Naive B cell (primary cell): Measurements from ENCODE around the gene PLA2G4E. TPM values are rescaled to one million over a fixed set of nuclear protein-coding genes. Genes with fewer than 3 reads are reported as not detected.

ENCODE experiments used
- ATAC-seq, 2 donors: fragments of 150-1000 bp; cut with Tn5 transposase; 2 replicates each; pipeline ENCODE4 v1.10.0; 2021; ENCODE audit warnings: low read depth in 2 of 2, mild to moderate bottlenecking in 2 of 2, moderate library complexity in 2 of 2
- DNase-seq: peaks from one replicate; pipeline ENCODE4 v3.0.0; 2022
- H3K27ac Mint-ChIP-seq, 6 donors: one replicate each; pipeline ENCODE4 v1.8.0; 2020 to 2022; ENCODE audit warnings: mild to moderate bottlenecking in 6 of 6, mixed read lengths in 6 of 6, moderate library complexity in 5 of 6, inconsistent platforms in 2 of 6
- H3K27me3 Mint-ChIP-seq, 3 donors: one replicate each; pipeline ENCODE4 v1.8.0; 2021 to 2022; ENCODE audit warnings: mixed read lengths in 3 of 3, mild to moderate bottlenecking in 1 of 3
- H3K36me3 Mint-ChIP-seq, 2 donors: one replicate each; pipeline ENCODE4 v1.8.0; 2020 to 2022; ENCODE audit warnings: mixed read lengths in 2 of 2, inconsistent platforms in 1 of 2, mild to moderate bottlenecking in 1 of 2
- H3K4me1 Mint-ChIP-seq, 3 donors: one replicate each; pipeline ENCODE4 v1.8.0; 2020 to 2022; ENCODE audit warnings: mixed read lengths in 3 of 3, inconsistent platforms in 1 of 3, mild to moderate bottlenecking in 1 of 3, moderate library complexity in 1 of 3
- H3K4me3 Mint-ChIP-seq, 8 donors: one replicate each; pipeline ENCODE4 v1.8.0; 2020 to 2022; ENCODE audit warnings: mild to moderate bottlenecking in 8 of 8, mixed read lengths in 8 of 8, moderate library complexity in 8 of 8, inconsistent platforms in 2 of 8
- H3K9me3 Mint-ChIP-seq, 7 donors: one replicate each; pipeline ENCODE4 v1.8.0; 2020 to 2022; ENCODE audit warnings: mixed read lengths in 7 of 7, mild to moderate bottlenecking in 5 of 7, inconsistent platforms in 2 of 7, moderate library complexity in 1 of 7
- polyA plus RNA-seq, 6 donors: library from polyadenylated mRNA; unstranded; fragments of 300-500 nt; fragmentation: Illumina TruSeq; gene quantifications; one replicate each; pipeline ENCODE4 v1.2.3, GENCODE V29; 2021; ENCODE audit warnings: low read depth in 6 of 6

Gene PLA2G4E
- polyA plus RNA-seq, 6 donors from 2014 or later = not detected

DNA sequence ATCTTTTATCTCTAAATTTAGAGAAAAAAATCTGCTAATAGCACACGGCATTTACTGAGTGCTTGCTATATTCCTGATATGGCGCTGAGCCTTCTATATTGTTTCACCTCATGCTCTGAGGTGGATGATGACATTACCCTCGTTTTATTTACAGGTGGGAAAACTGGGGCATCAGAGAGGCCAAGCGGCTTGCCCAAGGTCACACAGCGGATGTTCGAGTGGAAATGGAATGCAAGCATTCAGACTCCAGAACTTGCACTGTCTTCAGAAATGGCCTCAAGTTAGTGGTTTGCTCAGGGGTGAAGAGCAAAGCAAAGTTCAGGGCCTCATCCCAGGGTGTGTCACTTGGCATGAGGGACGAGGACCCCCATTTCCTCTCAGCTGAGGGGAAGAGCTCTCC, 65.7 kb downstream of the PLA2G4E start:
- peaks cover 5 to 8% of the 10 kb centered on the region in 2 donors for H3K36me3 Mint-ChIP-seq
- H3K4me1 Mint-ChIP-seq = peaks cover 5 to 13% (median 7%) of the 10 kb centered on the region in 3 donors
- no peak overlapping the region for H3K4me3 Mint-ChIP-seq
- H3K27me3 Mint-ChIP-seq = no peaks in the 10 kb centered on the region
- H3K9me3 Mint-ChIP-seq = no peaks in the 10 kb centered on the region
- no peak overlapping the region for H3K27ac Mint-ChIP-seq
- no peak for DNase-seq
- no peak for ATAC-seq

DNA sequence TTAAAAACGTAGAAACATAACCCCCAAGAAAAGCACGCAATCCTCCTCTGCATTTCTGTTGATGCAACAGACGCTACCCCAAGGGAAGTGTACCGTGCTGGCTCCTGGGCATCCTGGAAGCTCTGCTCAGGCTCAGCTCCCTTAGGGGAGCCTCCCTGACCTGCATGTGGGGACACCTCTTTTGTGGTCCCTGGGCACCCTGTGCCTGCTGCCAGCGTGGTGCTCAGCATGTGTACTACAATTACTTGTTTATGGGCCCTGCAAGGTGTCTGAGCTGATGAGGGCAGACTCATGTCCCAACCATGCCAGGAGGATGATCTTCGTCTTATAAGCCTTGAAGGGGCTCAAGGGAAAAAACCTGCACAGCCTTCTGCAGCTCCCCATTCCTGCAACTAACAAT, 66.8 kb downstream of the PLA2G4E start:
- peaks cover 5 to 8% of the 10 kb centered on the region in 2 donors for H3K36me3 Mint-ChIP-seq
- peak overlapping the region in 2 of 6 donors; percentile 38 to 51 for H3K27ac Mint-ChIP-seq
- no peak for ATAC-seq
- no peaks in the 10 kb centered on the region for H3K9me3 Mint-ChIP-seq
- no peak overlapping the region for H3K4me3 Mint-ChIP-seq
- H3K4me1 Mint-ChIP-seq = peaks cover 5 to 13% (median 7%) of the 10 kb centered on the region in 3 donors
- DNase-seq = no peak
- H3K27me3 Mint-ChIP-seq = no peaks in the 10 kb centered on the region

DNA sequence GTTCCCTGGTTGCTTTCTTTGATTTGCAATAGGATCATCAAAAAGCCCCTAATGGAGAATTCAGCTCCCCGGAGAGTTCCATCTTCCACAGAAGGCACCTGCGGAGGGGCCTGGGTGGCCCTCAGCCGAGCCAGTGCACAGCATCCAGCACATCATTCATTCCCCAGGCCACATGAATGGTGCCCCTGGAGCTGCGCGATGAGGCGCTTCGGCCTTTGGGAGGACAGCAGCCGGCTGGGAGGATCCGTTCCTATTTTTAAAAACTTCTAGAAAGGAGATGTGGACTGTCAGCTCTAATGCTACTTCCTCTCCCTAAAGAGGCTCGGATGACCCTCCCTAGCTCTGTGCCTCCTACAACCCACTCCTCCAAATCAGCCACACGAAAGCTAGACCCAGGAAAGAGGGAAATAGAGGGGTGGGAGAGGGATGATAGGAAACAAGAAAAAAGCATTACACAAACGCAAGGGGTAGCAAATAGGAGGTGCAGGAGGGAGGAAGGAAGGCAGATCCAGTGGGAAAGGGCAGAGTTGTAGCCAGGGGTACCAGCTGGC, 68.8 kb downstream of the PLA2G4E start:
- no peaks in the 10 kb centered on the region for H3K9me3 Mint-ChIP-seq
- peak overlapping the region in 1 of 8 donors; percentile 9 for H3K4me3 Mint-ChIP-seq
- no peaks in the 10 kb centered on the region for H3K27me3 Mint-ChIP-seq
- no peak for ATAC-seq
- no peak for DNase-seq
- H3K4me1 Mint-ChIP-seq = peaks cover 0 to 5% (median 3%) of the 10 kb centered on the region in 3 donors
- H3K36me3 Mint-ChIP-seq = peaks cover 5 to 8% of the 10 kb centered on the region in 2 donors
- H3K27ac Mint-ChIP-seq = peak overlapping the region in 1 of 6 donors; percentile 70

DNA sequence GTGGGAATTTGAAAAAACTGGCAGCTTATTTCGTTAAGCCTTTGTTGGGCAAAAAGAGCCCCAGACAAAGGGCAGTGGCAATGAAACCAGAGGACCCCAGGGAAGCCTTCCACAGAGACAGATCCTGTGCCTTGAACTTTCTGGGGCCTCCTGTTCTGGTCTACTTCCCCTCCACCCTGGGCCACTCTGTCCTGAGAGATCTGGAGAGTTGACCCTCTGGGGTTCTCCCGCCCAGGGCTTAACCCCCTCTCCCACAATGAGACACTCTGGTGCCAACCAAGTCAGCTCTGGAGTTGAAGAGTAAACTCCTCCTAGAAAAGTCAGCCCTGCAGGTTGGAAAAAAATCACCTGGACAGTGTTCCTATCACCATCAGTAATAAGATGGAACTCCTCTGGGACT, 69.3 kb downstream of the PLA2G4E start:
- no peaks in the 10 kb centered on the region for H3K9me3 Mint-ChIP-seq
- DNase-seq = no peak
- H3K4me1 Mint-ChIP-seq = peaks cover 0 to 3% (median 0%) of the 10 kb centered on the region in 3 donors
- no peaks in the 10 kb centered on the region for H3K27me3 Mint-ChIP-seq
- ATAC-seq = no peak
- H3K27ac Mint-ChIP-seq = peak overlapping the region in 1 of 6 donors; percentile 15
- H3K4me3 Mint-ChIP-seq = no peak overlapping the region
- peaks cover 5 to 8% of the 10 kb centered on the region in 2 donors for H3K36me3 Mint-ChIP-seq

DNA sequence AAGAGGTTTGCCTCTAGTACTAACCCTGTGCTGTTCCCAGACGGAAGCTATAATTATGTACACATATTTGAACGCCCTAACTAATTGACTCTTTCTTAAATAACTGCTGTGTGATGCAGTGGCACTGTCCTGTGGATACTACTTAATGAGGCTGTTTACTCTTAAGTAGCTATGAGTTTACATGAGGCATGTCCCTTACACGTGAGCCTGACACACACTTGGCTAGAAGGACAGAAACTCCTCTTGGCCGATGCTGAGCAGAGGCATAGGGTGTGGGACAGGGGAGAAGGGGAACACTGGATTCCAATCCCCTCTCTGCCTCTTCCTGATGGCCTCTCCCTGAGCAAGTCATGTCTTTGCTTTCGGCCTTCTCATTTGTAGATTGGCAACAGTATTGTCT, 70.4 kb downstream of the PLA2G4E start:
- Mint-ChIP-seq H3K27me3 (no peaks in the 10 kb centered on the region), H3K36me3 (peaks cover 5 to 8% of the 10 kb centered on the region in 2 donors), H3K27ac (no peak overlapping the region), H3K9me3 (no peaks in the 10 kb centered on the region), H3K4me1 (peaks cover 0 to 3% (median 0%) of the 10 kb centered on the region in 3 donors), H3K4me3 (no peak overlapping the region)
- DNase-seq = no peak
- ATAC-seq = no peak

DNA sequence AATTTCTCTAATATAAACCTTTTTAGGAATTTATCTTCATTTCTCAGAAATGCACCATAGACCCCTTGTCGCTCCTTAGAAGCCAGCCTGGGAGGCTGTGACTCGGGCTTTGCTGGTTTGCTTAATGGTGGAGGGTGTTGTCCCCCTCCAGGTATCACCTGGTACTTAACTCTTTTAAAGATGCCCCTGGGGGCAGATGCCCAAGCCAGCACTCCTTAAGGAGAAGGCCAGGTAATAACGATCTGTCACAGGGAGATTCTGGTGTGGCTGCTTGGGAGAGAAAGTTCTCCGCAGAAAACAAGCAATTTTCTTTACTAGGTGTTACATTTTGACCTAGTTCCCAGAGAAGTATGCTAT, 70.7 kb downstream of the PLA2G4E start:
- Mint-ChIP-seq H3K4me3 (no peak overlapping the region), H3K9me3 (no peaks in the 10 kb centered on the region), H3K4me1 (peaks cover 0 to 3% (median 0%) of the 10 kb centered on the region in 3 donors), H3K36me3 (peaks cover 5 to 8% of the 10 kb centered on the region in 2 donors), H3K27ac (no peak overlapping the region), H3K27me3 (no peaks in the 10 kb centered on the region)
- no peak for DNase-seq
- ATAC-seq = no peak

DNA sequence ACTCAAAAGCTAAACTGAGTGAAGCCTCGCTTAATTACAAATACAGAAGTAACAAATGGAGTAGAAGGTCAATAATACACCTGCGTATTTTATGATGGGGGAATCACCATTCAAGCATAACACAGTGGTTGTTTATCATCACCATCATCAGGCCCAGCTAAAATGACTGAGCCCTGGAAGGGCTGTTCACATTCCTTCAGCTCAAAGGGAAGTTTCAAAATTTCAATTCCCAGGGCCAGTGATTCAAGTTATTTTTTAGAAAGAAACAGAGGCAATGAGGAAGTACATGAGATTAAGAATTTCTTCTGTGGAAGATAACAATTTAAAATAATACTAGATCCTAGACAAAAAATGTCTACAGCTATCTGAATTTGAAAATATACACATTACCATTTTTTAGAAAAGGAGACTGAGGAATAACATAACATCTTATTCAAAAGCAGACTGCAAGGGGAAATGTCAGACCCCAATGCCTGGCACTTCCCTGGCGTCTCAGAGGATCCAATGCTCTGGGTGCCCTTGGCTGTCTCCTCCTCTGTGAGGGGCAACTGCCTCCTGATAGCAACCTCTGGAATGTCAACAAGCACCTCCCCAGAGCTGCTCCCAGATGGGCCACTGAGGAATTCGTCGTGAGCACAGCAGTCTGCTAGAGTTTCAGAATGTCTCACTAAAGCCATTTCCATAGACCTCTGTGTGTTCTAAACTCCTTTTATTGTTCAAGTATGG, 71.3 kb downstream of the PLA2G4E start:
- H3K27ac Mint-ChIP-seq = peak overlapping the region in 2 of 6 donors; percentile 39 to 70
- no peak for ATAC-seq

DNA sequence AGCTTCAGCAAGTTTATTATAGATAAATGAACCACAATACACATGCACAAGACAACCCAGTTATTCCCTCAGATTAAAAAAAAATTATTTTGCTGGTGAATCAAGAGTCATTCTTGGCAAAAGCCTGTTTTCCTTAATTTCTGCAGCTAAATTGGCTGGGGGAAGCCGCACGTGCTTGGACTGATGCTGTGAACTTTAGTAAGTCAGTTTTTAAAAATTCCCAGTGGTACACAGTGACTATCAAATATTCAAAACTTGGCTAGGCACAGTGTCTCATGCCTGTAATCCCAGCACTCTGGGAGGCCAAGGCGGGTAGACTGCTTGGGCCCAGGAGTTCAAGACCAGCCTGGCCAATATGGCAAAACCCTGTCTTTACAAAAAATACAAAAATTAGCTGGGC, 72.4 kb downstream of the PLA2G4E start:
- no peak for ATAC-seq
- Mint-ChIP-seq H3K4me1 (peaks cover 0 to 3% (median 0%) of the 10 kb centered on the region in 3 donors), H3K36me3 (peaks cover 5 to 8% of the 10 kb centered on the region in 2 donors), H3K27me3 (no peaks in the 10 kb centered on the region), H3K4me3 (no peak overlapping the region), H3K9me3 (no peaks in the 10 kb centered on the region), H3K27ac (peak overlapping the region in 1 of 6 donors; percentile 82)
- no peak for DNase-seq

More for the DNA sequence above, 71.3 kb downstream of the PLA2G4E start:
- H3K36me3 Mint-ChIP-seq = peaks cover 5 to 8% of the 10 kb centered on the region in 2 donors
- no peaks in the 10 kb centered on the region for H3K9me3 Mint-ChIP-seq
- H3K4me3 Mint-ChIP-seq = no peak overlapping the region
- H3K4me1 Mint-ChIP-seq = peaks cover 0 to 3% (median 0%) of the 10 kb centered on the region in 3 donors
- H3K27me3 Mint-ChIP-seq = no peaks in the 10 kb centered on the region
- DNase-seq = no peak

DNA sequence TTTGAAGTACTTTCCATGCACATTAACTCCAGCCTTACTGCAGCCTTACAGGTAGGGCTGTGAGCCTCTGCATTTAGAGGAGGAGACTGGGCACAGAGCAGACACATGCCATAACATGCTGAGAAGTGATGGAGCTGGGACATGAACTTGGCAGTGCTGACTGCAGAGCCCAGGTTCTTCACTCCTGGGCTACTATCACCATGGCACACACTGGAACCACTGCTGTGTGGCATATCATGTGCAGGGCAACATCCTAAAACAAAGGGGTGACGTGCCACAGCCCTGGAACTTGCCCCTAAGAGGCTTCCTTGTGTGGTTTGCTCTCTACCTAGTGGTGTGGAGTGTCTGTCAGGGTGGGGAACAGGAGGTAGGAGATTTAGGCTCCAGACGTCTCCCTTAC, 73.9 kb downstream of the PLA2G4E start:
- peaks cover 0 to 3% (median 0%) of the 10 kb centered on the region in 3 donors for H3K4me1 Mint-ChIP-seq
- H3K27ac Mint-ChIP-seq = peak overlapping the region in 2 of 6 donors; percentile 81 to 88
- DNase-seq = no peak
- no peak overlapping the region for H3K4me3 Mint-ChIP-seq
- H3K27me3 Mint-ChIP-seq = no peaks in the 10 kb centered on the region
- H3K9me3 Mint-ChIP-seq = no peaks in the 10 kb centered on the region
- peaks cover 2 to 7% of the 10 kb centered on the region in 2 donors for H3K36me3 Mint-ChIP-seq
- ATAC-seq = no peak

DNA sequence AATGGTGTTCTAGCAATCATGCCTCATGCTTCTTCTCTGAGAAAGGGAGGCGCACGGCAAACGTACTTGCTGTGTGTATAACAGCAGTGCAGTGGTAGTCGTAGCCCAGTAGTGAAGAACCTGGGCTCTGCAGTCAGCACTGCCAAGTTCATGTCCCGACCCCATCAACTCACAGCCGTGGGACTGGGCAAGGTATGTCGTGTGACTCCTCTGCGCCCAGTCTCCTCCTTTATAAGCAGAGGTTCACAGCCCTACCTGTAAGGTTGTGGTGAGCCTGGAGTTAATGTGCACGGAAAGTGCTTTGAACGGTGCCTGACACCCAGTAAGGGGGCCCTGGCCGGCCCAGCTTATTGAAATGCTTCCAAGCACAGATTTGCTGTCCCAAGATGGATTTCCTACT, 75.1 kb downstream of the PLA2G4E start:
- no peak overlapping the region for H3K4me3 Mint-ChIP-seq
- H3K27me3 Mint-ChIP-seq = no peaks in the 10 kb centered on the region
- ATAC-seq (no peak), DNase-seq (no peak)
- no peaks in the 10 kb centered on the region for H3K9me3 Mint-ChIP-seq
- peaks cover 0 to 12% of the 10 kb centered on the region in 2 donors for H3K36me3 Mint-ChIP-seq
- H3K4me1 Mint-ChIP-seq = peaks cover 0 to 3% (median 0%) of the 10 kb centered on the region in 3 donors
- H3K27ac Mint-ChIP-seq = no peak overlapping the region

DNA sequence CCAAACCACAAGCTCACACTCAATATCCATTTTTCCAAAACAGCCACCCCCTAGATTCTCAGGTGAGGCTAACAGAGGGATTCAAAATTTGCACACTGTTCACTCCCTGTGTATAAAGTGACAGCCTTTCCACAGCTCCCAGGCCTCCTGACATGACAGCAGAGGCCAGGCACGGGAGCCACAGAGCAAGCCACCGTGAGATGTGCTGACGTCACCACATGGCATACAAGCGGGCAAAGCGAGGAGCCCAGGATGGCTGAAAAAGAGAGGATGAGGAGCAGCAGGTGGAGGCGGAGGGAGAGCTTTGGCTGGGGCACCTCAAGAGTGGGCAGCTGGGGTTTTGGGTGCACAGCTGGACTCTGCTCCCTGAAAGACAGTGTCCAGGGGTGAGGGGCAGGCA, 75.6 kb downstream of the PLA2G4E start:
- no peaks in the 10 kb centered on the region for H3K27me3 Mint-ChIP-seq
- H3K4me1 Mint-ChIP-seq = peaks cover 0 to 3% (median 0%) of the 10 kb centered on the region in 3 donors
- ATAC-seq (no peak), DNase-seq (no peak)
- peaks cover 0 to 17% of the 10 kb centered on the region in 2 donors for H3K36me3 Mint-ChIP-seq
- no peak overlapping the region for H3K4me3 Mint-ChIP-seq
- H3K27ac Mint-ChIP-seq = peak overlapping the region in 2 of 6 donors; percentile 36 to 49
- H3K9me3 Mint-ChIP-seq = no peaks in the 10 kb centered on the region

DNA sequence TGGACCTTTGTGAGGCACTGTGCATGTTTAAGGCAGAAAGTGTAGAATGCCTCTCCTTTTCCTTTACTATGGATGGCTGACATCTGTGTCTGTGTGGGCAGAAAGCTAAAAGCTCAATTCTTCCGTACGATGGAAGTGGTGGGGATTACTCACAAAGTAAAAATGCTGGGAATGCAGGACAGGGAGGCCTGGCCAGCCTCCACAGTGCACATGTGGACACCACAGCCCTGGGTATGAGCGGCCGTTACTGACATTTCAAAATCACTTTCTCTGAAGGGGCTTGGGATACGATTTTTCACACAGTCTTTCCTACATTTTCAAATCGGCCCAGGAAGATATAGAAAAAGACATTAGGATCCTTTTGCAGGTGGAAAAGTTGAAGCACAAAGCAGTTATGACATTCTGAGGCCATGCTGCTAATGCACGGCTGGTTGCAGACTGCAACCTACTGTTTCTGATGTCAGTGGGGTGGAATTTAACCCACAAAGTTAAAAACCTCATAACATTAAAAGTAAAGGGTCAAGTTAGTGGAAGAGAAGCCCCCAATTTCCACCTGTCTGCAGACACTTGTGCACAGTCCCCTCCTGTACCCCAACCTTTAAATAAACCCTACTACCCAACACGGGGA, 76.4 kb downstream of the PLA2G4E start:
- no peak for DNase-seq
- Mint-ChIP-seq H3K27ac (no peak overlapping the region), H3K36me3 (peaks cover 0 to 17% of the 10 kb centered on the region in 2 donors), H3K27me3 (no peaks in the 10 kb centered on the region), H3K4me3 (no peak overlapping the region), H3K4me1 (peaks cover 0 to 3% (median 0%) of the 10 kb centered on the region in 3 donors), H3K9me3 (no peaks in the 10 kb centered on the region)
- no peak for ATAC-seq

DNA sequence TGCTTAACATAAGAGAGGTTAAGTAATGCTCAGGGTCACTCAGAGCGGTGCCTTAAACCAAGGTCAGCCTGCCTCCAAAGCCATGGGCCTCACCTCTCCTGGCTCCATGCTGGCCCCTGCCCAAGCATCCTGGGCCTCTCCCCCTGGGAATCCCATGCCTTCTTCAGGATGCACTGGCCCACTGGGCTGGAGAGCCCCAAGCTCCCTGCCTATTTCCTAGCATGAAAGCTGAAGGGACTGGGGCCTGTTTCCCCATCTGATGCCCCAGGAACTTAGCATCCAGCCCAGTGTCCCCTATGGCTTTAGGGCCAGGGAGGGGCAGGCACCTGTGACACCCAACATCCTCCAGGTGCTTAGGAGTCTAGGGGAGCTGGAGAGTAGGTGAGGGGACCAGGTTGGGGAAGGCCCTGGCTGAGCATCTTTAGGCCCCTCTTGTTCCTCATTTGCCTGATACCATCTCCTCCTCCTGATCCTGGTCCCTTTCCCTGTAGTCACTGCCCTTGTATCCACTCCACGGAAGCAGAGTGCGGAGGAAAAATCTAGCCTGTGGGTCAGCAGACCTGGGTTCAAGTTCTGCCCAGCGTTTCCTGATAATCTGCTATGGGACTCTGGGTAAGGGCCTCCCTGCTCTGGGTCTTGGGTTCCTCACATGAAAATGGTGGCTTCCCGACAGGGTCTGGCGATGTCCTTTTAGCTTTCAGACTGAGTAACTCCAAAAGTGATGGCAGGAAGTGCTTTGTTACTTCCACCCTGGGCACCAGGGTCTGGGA, 77.1 kb downstream of the PLA2G4E start:
- ATAC-seq (no peak), DNase-seq (no peak)
- no peaks in the 10 kb centered on the region for H3K27me3 Mint-ChIP-seq
- H3K27ac Mint-ChIP-seq = peak overlapping the region in 1 of 6 donors; percentile 53
- peaks cover 0 to 17% of the 10 kb centered on the region in 2 donors for H3K36me3 Mint-ChIP-seq
- H3K9me3 Mint-ChIP-seq = no peaks in the 10 kb centered on the region
- H3K4me1 Mint-ChIP-seq = peaks cover 0 to 3% (median 0%) of the 10 kb centered on the region in 3 donors
- no peak overlapping the region for H3K4me3 Mint-ChIP-seq
